Activated CD4-positive, CD25-positive, alpha-beta regulatory T cell treated with anti-CD3 and anti-CD28 coated beads, Interleukin-2, amount 50 U/mL, for 24 hours (primary cell): Measurements from ENCODE around the gene CACNA1B.
"Not testable (repeated sequence)": the region's sequence is repeated elsewhere in the genome, so short reads cannot be mapped to it uniquely, and the experiment has no call there.

Experiments
- ATAC-seq, 2 donors: fragments of 150-1000 bp; cut with Tn5 transposase; one replicate each; pipeline ENCODE4 v1.10.0; 2021; ENCODE audit warnings: mild to moderate bottlenecking in 1 of 2, moderate library complexity in 1 of 2

The CACNA1B gene

DNA sequence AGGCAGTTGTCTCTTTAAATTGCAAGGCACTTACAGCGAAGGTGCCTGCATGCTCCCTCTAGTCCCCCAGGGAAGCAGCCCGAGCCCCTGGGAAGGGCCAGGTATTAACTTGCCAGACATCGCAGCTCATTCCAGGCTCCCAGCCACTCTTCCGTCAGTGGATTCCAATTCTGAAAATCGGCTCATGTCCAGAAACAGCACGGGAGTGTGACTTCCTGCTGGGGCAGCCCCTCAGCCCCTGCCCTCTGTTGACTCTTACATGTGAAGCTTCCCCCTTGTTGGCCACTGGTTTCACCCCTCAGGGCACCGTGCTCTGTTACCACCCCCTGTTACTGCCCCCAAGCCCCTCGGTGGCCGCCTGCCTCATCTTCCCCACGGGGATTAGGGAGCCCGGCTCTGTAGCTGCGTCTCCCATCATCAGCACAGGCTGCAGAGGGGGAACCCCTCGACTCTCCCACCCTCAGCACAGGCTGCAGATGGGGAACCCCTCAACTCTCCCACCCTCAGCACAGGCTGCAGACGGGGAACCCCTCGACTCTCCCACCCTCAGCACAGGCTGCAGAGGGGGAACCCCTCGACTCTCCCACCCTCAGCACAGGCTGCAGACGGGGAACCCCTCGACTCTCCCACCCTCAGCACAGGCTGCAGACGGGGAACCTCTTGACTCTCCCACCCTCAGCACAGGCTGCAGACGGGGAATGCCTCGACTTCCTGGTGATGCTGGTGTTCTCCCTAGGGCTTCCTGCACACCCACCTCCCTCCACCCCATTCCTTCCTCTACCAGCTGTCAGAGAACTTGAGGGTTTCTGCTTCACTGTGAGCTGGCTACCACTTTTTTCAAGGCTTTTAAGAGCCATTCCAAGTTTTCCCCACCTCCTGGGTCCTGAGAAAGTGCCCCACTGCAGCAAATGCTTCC is 11.1 kb upstream of the CACNA1B start:
- no peak for ATAC-seq

DNA sequence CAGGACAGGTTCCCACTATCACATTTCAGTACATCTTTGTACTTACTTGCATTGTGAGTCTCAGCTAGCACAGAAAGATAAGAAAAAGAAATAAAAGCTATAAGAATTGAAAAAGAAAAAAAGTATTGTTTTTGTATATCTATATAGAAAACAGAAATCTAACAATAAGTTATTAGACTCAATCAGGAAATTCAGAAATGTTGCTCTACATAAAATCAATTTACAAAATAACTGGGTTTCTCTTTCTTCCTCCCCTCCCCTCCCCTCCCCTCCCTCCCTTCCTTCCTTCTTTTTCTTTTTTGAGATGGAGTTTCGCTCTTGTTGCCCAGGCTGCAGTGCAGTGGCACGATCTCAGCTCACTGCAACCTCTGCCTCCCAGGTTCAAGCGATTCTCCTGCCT is 7.2 kb upstream of the CACNA1B start:
- no peak for ATAC-seq

DNA sequence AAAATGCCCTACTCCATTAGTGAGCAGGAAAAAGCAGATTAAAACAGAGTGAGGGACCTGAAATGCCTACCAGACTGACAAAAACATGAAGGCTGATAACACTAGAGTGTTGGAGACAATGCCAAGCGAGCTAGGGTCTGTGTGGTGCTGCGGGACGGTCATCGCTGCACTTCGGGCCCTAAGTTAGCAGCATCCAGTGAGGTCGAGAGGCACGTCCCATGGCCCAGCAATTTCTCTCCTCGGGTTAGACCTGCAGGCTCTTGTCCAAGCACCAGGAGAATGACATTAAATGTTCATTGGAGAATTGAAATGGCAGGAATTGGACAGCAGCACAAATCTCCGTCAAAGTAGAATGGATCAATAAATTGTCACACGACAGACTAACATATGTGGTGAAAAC is 5.3 kb upstream of the CACNA1B start:
- no peak for ATAC-seq

DNA sequence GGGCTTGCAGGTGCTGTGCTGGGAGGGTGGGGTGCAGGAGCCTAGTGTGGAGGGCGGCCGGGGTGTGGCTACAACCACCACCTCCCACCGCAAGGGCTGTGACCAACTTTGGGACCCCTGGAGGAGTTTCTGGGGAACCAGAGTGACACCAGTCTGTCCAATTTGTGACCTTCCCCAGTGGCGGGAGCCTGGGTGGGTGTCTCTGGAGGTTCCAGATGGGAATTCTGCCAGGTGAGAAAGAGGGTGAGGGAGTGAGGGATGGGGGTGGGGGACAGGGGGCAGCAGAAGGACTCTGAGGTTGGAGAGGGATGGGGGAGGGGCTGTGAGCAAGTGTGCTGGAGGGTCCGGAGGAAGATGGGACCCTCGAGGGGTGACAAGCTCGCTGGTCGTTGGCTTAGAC is 4.2 kb upstream of the CACNA1B start:
- no peak for ATAC-seq

DNA sequence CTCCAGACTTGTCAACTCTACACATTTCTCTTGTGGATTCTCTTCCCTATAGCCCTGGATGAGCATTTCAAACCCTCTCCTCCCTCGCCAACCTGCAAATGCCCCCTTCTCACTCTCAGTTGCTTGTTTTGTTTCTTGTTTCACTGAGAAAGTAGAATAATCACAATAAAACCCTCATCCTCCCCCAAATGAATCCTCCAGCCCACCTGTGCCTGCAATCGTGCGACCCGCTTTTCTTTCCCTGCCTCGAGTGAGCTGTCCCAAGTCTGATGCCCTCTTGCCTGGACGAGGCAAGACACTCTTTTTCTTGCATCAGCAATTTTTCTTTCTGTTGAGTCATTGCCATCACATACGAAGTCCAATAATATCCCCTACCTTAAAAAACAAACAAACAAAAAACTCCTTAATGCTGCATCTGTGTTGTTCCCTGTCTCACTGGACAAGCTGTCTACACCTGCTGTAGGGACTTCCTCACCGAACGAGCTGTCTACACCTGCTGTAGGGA is 3.7 kb upstream of the CACNA1B start:
- ATAC-seq, result no peak

DNA sequence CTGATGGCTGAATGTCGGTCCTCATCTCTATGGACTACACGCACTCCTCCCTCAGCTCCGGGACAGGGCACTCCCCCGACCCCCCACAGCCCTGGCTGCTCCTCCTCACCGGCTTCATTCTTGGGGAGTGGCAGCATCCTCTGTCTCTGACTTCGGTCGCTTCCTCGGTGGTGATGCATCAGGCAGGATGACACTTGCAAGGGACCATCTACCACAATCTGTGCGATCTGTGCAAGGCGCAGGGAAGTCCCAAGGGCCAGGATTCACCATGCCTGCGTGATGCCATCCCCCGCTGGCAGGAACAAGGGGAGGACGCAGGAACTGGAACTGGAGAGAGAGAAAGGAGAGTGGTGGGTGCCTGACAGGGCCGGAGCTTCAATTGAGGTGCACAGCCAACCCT is 2.2 kb upstream of the CACNA1B start:
- ATAC-seq, result no peak

DNA sequence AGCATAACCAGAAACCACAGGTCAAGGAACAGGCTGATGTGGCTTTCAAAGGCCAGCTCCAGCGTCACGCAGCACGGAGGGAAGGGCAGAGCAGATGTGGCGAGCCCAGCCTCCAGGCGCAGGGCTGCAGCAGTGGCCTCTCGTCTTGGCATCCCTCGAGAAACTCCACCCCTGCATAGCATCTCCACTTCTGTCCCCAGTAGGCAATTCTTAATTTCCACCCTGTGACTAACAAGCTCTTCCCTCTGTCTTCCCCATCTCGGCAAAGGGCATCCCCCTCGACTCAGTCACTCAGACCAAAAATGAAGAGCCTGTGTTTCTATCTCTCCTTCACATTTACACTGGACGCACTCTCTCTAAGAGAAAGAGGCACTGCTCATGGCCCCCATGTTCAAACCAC is 1.7 kb upstream of the CACNA1B start:
- no peak for ATAC-seq

DNA sequence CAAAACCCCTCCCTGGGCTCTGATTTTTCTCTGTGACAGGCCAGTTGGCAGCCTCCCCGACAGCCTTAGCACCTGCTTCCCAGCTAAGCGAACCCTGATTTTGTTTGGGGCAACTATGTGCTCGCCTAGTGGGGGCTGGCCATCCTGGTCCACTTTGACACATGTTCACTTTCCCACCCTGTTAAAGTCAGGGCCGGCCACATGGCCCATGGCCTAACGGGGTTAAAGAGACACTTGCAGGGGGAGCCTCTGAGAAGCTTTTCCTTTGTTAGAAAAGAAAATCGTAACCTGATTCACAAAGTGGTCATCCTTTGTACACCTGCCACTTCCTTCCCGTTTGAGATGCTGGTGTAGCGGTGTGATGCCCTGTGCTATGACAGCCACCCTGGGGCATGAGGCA is 1.3 kb upstream of the CACNA1B start:
- no peak for ATAC-seq

DNA sequence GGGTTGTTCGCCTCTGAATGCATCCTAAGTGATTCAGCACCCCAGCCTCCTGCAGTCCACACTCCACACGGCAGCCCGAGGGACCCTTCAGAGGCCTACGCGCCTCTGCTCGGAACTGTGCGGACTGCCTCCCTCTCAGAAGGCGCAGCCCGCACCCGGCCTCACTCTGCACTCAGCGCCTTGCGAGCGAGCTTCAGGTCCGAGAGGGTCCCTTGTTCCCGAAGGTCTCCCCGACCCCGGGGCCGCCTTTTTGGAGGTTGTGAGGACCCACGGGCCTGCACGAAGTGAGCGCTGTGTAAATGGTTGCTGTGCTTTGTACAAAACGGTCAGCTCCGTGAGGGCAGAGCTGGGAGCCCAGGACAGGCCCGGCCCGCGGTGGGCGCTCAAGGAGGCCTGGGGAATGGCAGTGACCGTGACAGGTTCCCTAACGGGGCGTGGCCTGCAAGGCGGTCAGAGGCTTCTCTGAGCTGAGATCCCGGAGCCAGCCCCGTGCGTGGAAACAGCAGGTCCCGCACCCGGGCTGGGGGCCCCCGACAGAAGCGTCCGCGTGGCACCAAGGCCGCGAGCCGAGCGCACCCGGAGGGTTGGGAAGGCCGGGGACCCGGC is 698 bp upstream of the CACNA1B start:
- no peak for ATAC-seq

DNA sequence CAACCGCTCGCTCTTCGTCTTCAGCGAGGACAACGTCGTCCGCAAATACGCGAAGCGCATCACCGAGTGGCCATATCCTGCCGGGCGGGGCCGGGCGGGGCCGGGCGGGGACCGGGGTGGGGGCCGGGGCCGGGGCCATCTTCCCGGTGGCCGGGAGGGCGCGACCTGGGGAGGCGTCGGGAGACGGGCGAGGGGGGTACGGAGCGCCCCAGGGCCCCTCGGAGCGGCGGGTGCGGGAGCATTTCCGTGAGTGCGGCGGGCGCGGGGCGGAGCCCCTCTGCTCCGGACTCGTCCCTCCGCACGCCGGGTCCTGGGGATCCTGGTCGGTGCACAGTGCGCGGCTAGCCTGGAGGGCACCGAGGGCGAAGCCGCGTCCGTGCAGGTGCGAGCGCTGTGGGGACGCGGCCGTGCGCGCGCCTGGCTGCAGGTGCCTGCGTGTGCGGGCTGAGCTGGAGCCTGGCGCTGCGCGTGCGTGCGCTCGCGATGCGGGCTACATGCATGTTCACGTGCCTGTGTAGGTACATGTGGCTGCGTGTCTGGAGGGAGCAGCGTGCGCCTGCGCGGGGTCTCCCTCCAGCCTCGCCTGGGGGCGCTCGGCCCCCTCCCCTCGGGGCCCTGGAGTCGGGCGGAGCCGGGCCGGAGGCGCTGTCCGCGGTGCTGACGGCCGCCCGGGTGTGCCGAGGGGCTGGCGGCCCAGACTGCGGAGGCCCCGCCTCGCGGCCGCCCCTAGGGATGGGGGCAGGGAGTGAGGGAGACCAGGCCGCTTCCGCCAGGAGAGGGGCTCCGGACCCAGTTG is 762 bp downstream of the CACNA1B start:
- ATAC-seq, result no peak

DNA sequence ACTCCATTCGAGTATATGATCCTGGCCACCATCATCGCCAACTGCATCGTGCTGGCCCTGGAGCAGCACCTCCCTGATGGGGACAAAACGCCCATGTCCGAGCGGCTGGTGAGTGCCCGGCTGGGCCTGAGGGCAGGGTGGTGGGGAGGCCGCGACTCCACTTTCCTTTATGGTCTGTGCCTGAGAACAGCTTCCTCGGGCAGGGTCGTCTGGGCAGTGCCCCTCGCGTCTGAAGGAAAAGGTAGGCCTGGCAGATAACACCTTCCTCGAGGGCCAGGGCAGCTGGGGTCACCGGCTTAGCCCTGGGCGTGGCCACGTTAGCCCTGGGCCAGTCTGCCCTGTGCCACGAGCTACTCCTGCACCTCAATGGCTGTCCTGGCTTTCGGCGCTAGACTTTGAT is 1.5 kb downstream of the CACNA1B start:
- no peak for ATAC-seq

DNA sequence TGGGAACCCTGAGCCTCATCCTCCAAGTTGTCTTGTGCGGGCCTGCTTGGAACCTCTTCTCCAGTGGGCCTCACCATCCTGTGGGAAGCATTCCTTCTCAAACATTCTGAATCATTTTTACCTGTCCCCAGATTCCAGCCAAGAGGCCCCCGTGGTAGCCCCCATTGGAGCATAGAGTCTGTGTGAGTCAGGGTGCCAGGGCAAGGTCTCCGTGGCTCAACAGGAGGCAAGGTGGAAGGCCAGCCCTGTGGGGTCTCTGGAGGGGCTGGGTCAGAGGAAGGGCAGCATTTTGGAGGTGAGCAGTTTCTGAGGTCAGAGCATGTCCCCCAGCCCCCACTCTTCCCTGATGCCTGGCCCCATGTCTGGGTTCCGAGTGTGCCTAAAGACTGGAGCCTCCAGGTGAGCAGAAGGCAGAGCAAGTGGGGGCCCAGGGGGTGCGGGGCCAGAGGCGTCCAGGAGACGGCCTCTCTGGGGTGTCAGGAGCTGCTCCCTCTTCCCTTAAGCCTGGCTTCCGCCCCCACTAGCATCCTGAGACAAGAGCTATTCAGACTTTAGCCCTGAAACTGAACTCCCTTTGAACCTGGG is 2.1 kb downstream of the CACNA1B start:
- no peak for ATAC-seq

DNA sequence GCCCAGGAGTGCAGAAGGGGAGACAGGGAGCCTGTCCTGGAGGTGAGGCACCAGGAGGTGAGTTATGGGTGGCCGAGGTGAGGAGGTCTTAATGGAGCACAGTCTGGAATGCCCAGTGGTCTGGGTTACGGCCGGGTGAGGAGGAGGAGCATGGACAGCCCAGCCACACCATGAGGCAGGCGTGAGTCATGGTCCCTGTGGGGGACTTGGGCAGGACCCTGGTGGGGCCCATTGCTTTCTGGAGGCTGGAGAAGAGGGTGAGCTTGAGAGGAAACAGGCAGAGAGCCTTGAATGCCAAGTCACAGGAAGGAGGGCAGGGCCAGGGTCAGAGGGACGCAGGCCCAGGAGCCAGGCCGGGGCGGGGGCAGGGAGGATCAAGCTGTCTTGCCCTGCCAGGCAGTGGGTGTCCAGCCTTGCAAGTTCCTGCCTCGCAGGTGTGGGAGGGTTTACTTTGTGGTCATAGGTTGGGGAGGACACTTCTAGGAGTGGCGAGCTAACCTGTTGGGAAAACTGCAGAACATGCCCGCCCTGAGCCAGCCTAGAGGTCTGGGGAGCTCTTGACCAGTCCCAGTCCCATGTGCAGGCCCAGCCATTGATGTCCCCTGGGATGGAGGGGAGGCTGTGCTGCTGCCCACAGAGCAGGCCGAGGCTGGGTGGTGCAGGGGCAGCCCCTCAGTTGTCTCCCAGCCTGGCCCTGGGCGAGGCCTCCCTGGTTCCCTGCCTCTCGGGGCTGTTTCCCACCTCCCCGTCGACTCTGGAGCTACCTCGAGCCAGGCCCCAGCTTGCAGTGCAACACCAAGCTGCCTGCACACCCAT is 2.8 kb downstream of the CACNA1B start:
- no peak for ATAC-seq

DNA sequence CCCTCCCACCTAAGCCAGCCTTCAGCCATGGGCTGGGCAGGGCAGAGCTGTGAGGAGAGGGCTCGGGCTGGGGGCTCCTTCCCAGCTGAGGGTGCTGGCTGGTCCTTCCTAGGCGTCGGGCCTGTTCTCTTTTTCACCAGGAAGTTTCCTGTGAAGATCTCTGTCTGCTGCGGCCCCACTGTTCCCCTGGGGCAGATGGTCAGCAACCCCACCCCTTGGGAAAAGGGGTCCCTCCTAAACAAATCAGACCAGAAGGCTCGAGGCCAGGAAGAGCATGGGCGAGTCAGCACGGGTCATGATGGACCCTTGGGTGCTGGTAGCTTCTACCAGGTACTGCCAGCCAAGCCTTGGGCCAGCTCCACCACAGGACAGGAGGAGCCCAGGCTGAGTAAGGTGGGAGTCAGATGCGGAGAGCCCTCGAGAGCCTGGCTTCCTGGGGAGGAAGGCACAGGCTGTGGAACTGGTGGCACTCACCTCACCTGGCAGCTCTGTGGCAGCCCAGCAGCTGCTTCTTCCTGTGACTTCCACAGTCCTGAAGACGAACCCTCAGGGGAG is 3.5 kb downstream of the CACNA1B start:
- no peak for ATAC-seq

DNA sequence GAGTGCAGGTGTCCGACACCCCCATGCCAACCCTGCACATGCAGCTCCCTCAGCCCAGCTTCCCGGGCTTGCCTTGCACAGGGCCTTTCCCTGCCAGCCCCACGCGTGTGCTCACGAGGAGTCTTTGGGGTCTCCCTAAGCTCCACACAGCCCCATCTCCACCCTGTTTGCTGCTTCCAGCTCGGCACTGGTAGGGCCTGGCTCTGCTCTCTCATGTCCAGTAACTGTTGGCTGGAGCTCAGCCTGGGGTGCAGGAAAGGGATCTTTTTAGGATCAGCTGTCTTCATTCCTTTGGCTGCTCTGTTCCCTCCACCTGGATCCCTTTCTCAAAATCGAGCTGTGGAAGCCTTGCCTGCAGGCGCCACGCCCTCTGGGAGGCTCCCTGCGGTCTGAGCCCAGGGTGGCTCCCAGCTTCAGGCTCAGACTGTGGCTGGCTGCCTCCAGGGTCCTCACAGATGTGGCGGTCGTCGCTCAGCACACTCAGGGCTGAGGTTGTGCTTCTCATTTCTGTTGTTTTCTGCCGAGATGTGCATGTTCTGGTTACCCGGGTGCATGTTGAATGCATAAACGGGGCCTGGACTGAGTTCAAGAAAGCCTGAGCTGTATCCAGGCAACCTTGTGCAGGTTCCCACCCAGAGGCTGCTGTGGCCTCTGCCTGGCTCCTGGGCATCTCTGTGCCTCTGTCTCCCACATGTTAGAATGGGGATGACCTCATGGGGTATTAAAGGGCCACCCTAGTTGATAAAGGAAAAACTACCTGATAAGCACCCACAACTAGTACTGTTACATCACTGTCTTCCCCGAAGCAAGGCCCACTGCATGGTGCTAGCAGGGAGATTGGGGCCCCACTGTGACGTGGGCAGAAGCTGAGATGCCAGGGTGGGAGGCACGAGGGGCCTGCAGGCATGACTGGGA is 4.3 kb downstream of the CACNA1B start:
- no peak for ATAC-seq

DNA sequence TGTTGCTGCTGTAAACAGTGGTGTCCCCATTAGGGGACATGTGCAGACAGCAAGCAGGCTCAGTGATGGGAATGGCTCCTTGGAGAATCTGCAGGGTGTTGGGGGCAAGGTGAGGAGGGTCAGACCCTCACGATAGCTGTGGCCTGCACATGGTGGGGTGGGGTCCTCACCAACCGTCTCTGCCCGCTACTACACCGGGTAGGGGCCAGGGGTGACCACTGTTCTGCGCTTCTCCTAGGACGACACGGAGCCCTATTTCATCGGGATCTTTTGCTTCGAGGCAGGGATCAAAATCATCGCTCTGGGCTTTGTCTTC is 4.9 kb downstream of the CACNA1B start:
- ATAC-seq, result no peak

DNA sequence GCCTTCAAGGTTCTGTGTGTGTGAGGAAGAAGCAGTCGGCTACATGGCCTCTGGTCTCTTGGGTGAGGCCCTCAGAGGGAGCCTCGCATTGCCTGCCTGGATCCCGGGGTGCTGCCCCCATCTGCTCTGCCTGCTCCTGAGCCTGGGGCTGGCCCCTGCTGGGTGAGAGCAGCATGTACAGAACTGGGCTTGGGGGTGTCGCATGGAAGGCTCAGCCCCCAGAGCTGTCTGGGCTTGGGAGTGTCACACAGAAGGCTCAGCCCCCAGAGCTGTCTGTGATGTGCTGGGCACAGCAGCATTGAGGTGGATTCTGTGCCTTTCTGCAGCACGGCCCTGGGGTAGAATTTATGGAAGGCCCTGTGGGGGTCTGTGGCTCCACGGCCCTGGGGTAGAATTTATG is 6.4 kb downstream of the CACNA1B start:
- not testable (repeated sequence) for ATAC-seq

DNA sequence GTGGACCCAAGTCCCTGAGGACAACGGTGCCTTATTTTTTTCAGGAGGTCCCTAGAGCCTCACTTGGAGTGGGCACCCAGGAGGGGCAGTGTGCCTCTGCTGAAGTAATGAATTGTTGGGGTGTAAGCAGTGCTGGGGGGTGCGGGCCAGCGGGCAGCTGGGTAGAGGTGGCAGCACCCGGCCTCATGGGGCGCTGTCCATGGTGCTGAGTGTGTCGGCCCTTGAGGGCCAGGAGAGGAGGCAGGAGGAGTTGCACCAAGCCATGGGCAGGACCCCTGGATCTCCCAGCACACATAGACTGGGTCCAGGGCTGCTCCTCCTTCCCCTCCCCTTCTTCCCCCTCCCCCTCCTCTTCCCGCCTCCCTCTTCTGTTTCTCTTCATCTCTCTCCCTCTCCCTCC is 7.0 kb downstream of the CACNA1B start:
- ATAC-seq, result not testable (repeated sequence)

DNA sequence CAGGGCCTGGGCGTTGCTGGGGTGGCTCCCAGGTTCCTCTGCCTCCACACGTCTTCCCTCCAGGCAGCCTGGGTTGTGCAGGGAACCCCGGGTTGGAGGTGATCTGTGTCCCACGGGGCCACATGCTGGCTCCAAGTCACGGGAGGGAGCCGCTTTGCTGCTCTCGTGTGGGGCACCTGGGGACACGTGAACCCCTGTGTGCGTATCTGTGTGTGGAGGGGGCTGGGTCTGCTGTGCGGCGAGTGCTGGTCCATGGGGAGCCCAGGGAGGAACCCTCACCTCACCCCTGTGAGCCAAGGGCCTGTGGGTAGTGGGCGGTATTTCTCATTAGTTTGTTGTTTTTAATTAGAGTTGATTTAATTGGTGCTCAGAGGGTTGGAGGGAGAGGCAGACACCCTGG is 7.5 kb downstream of the CACNA1B start:
- ATAC-seq, result not testable (repeated sequence)

DNA sequence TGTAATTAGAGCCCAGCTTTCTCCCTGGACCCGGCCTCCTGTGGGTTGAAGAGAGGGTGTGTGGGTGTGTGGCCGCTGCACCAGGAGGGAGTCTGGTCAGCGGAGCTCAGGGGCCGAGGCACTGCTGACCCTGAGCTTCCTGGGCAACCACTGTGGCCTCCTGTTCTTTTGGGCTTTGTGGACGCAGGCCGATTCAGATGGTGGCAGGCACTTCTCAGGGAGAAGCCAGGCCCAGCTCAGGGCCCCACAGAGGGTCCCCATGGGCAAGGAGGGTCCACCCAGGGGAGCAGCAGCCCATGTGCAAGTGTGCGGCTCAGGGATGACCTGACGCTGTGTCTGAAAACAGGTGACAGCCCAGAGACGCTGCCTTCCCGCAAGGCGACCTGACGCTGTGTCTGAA is 11.0 kb downstream of the CACNA1B start:
- not testable (repeated sequence) for ATAC-seq

DNA sequence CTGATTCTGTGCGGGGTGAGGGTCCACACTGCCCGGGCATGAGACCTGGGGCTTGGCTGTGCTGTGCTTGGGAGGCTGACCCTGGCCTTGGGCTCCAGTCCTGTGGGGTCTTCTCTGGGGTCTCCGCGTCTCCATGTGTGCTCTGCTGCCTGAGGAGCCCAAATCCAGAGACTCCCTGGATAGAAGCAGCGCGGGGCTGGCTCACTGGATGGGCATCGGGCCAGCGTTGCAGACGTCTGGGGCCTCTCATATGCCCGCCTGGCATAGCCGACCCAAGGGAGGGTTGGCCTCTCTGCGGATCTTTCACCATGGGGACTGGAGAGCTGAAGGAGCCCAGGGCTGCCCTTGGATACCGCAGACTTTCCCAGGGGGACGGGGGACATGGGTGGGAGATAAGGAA is 12.4 kb downstream of the CACNA1B start:
- ATAC-seq, result not testable (repeated sequence)
